Measurements from ENCODE around the gene TMEM92.

TMEM92 gene

GRCh38 chr17:50304781-50305404 is 30.6 kb downstream of the TMEM92 start:
- Histone ChIP-seq H3K4me2 (ENCODE audit: low read depth, low read length, poor library complexity, severe bottlenecking) (no peak overlapping the region), H3K79me2 (ENCODE audit: insufficient read depth, low read length) (no peaks in the 10 kb centered on the region), H4K20me1 (ENCODE audit: insufficient read depth, low read length, poor library complexity, severe bottlenecking) (no peaks in the 10 kb centered on the region), H3K9me3 (ENCODE audit: insufficient read depth, low read depth, low read length) (no peaks in the 10 kb centered on the region), H3K27me3 (ENCODE audit: insufficient read depth, low read length, poor library complexity, severe bottlenecking) (no peaks in the 10 kb centered on the region), H3K36me3 (ENCODE audit: insufficient read depth, low read length) (no peaks in the 10 kb centered on the region), H3K4me1 (ENCODE audit: insufficient read depth, low read length, poor library complexity, severe bottlenecking) (no peaks in the 10 kb centered on the region), H3K4me3 (ENCODE audit: low read length, poor library complexity, severe bottlenecking) (no peak overlapping the region), H3F3A (ENCODE audit: low read depth) (no peaks in the 10 kb centered on the region), H3K9ac (ENCODE audit: low read depth, low read length, poor library complexity, severe bottlenecking) (no peak overlapping the region), H3K9me2 (replicated peaks; ENCODE audit: low read depth, low read length) (no peaks in the 10 kb centered on the region), H2AFZ (ENCODE audit: low read length) (no peak overlapping the region; the same call in 1 of the 2 replicates)
- no peak for TF ChIP-seq EZH2phosphoT487 (IDR thresholded peaks at IDR 0.05; ENCODE audit: borderline replicate concordance)
- no peak for TF ChIP-seq CTCF (conservative IDR thresholded peaks at IDR 0.05; ENCODE audit: low read length)

- no peaks in the 10 kb centered on the region for H4K20me1 ChIP-seq (ENCODE audit: insufficient read depth, low read length, poor library complexity, severe bottlenecking)
- no peak overlapping the region for H3K9ac ChIP-seq (ENCODE audit: low read depth, low read length, poor library complexity, severe bottlenecking)
- TF ChIP-seq CTCF (conservative IDR thresholded peaks at IDR 0.05; ENCODE audit: low read length) (no peak), EZH2phosphoT487 (IDR thresholded peaks at IDR 0.05; ENCODE audit: borderline replicate concordance) (no peak)
- no peak overlapping the region for H2AFZ ChIP-seq (ENCODE audit: low read length)
- no peaks in the 10 kb centered on the region for H3K36me3 ChIP-seq (ENCODE audit: insufficient read depth, low read length)
- H3K79me2 ChIP-seq (ENCODE audit: insufficient read depth, low read length), result no peaks in the 10 kb centered on the region
- no peaks in the 10 kb centered on the region for H3K4me1 ChIP-seq (ENCODE audit: insufficient read depth, low read length, poor library complexity, severe bottlenecking)
- no peaks in the 10 kb centered on the region for H3K9me3 ChIP-seq (ENCODE audit: insufficient read depth, low read depth, low read length)
- H3K9me2 ChIP-seq (replicated peaks; ENCODE audit: low read depth, low read length), result no peaks in the 10 kb centered on the region
- H3K27me3 ChIP-seq (ENCODE audit: insufficient read depth, low read length, poor library complexity, severe bottlenecking), result no peaks in the 10 kb centered on the region
- no peak overlapping the region for H3K4me2 ChIP-seq (ENCODE audit: low read depth, low read length, poor library complexity, severe bottlenecking)
- no peaks in the 10 kb centered on the region for H3F3A ChIP-seq (ENCODE audit: low read depth)
- no peak overlapping the region for H3K4me3 ChIP-seq (ENCODE audit: low read length, poor library complexity, severe bottlenecking)
Observed at GRCh38 chr17:50307654-50308053, 33.4 kb downstream of the TMEM92 start.

- no peaks in the 10 kb centered on the region for H3K4me1 ChIP-seq (ENCODE audit: insufficient read depth, low read length, poor library complexity, severe bottlenecking)
- no peaks in the 10 kb centered on the region for H3K9me3 ChIP-seq (ENCODE audit: insufficient read depth, low read depth, low read length)
- H3F3A ChIP-seq (ENCODE audit: low read depth), result no peaks in the 10 kb centered on the region
- TF ChIP-seq CTCF (conservative IDR thresholded peaks at IDR 0.05; ENCODE audit: low read length) (no peak), EZH2phosphoT487 (IDR thresholded peaks at IDR 0.05; ENCODE audit: borderline replicate concordance) (no peak)
- no peak overlapping the region for H3K4me3 ChIP-seq (ENCODE audit: low read length, poor library complexity, severe bottlenecking)
- no peaks in the 10 kb centered on the region for H3K36me3 ChIP-seq (ENCODE audit: insufficient read depth, low read length)
- no peaks in the 10 kb centered on the region for H3K9me2 ChIP-seq (replicated peaks; ENCODE audit: low read depth, low read length)
- H3K4me2 ChIP-seq (ENCODE audit: low read depth, low read length, poor library complexity, severe bottlenecking), result no peak overlapping the region
- H4K20me1 ChIP-seq (ENCODE audit: insufficient read depth, low read length, poor library complexity, severe bottlenecking), result no peaks in the 10 kb centered on the region
- H3K79me2 ChIP-seq (ENCODE audit: insufficient read depth, low read length), result no peaks in the 10 kb centered on the region
- no peak overlapping the region for H3K9ac ChIP-seq (ENCODE audit: low read depth, low read length, poor library complexity, severe bottlenecking)
- H2AFZ ChIP-seq (ENCODE audit: low read length), result no peak overlapping the region
- no peaks in the 10 kb centered on the region for H3K27me3 ChIP-seq (ENCODE audit: insufficient read depth, low read length, poor library complexity, severe bottlenecking)
Observed at GRCh38 chr17:50308666-50309065, 34.4 kb downstream of the TMEM92 start.

All from Loucy (cell line).